ENCODE results near the gene LHFPL4.

DNA sequence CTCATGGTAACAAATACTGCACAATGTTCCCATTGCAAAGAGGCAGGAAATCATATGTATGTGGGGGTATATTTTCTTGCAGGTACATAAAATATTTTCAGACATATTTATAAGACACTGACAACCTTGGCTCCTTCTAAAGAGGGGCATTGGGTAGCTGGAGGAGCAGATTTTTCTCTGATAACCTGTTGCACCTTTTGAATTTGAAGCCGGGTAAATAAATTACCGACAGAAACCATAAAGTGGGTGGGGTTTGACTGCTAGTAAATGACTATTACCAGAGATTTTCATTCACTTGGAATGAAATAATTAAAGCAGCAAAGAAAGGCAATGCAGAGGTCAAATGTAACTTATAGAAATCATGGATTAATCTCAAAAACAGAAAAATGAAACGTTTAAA lies 19.2 kb downstream of the LHFPL4 start:
- TF ChIP-seq POLR2A (IDR thresholded peaks at IDR 0.05) (no peak), EP300 (IDR thresholded peaks at IDR 0.05) (no peak)
- TF ChIP-seq, protein P1, sequence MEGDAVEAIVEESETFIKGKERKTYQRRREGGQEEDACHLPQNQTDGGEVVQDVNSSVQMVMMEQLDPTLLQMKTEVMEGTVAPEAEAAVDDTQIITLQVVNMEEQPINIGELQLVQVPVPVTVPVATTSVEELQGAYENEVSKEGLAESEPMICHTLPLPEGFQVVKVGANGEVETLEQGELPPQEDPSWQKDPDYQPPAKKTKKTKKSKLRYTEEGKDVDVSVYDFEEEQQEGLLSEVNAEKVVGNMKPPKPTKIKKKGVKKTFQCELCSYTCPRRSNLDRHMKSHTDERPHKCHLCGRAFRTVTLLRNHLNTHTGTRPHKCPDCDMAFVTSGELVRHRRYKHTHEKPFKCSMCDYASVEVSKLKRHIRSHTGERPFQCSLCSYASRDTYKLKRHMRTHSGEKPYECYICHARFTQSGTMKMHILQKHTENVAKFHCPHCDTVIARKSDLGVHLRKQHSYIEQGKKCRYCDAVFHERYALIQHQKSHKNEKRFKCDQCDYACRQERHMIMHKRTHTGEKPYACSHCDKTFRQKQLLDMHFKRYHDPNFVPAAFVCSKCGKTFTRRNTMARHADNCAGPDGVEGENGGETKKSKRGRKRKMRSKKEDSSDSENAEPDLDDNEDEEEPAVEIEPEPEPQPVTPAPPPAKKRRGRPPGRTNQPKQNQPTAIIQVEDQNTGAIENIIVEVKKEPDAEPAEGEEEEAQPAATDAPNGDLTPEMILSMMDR (IDR thresholded peaks at IDR 0.05), result no peak

Data from upper lobe of left lung (tissue), 4 donors.